ENCODE results near the gene GLG1. TPM values are rescaled to one million over a fixed set of nuclear protein-coding genes. Genes with fewer than 3 reads are reported as not detected.
A peak's percentile ranks its signal among the peaks of the same experiment; 100 is the strongest.

GLG1 gene
- total RNA-seq, 1 experiment from 2014 or later, result 237 TPM

- no peak overlapping the region for H3K4me3 ChIP-seq (replicated peaks in 1 of 2; ENCODE audit: low read depth in 1 of 2, low read length in 2 of 2)
- no peaks in the 10 kb centered on the region for H3K27me3 ChIP-seq (ENCODE audit: insufficient read depth, low read length)
- H3K79me2 ChIP-seq (ENCODE audit: insufficient read depth, low read length), result peaks cover 12% of the 10 kb centered on the region; the same call in 1 of the 2 replicates
- peaks cover 22 to 33% of the 10 kb centered on the region in 2 experiments for H3K36me3 ChIP-seq (ENCODE audit: control insufficient read depth in 1 of 2, insufficient read depth in 2 of 2, low read length in 2 of 2)
- ChIA-PET CTCF (no interaction called here), RAD21 (ENCODE audit: low non-redundant PET in 1 of 2, low total read pairs in 2 of 2, uncharacterized antibody in 2 of 2, unreplicated experiment in 2 of 2) (no interaction called here), POLR2A (no interaction called here)
- no peaks in the 10 kb centered on the region for H4K20me1 ChIP-seq (ENCODE audit: insufficient read depth)
- no peak for ATAC-seq
- H3K9me3 ChIP-seq (ENCODE audit: control insufficient read depth in 1 of 2, insufficient read depth in 1 of 2, low read depth in 1 of 2, low read length in 2 of 2), result no peaks in the 10 kb centered on the region
- no peak overlapping the region for H3K4me2 ChIP-seq (ENCODE audit: low read length)
- peaks cover 0 to 9% of the 10 kb centered on the region in 2 experiments; a peak in 2 of 4 replicates for H3K4me1 ChIP-seq (ENCODE audit: control insufficient read depth in 1 of 2, insufficient read depth in 2 of 2, low read length in 2 of 2)
- TF ChIP-seq ELF1 (IDR thresholded peaks at IDR 0.05; ENCODE audit: borderline replicate concordance, low read depth), result no peak
- no peak for TF ChIP-seq MAX (IDR thresholded peaks at IDR 0.05)
- no peak for TF ChIP-seq SRF (IDR thresholded peaks at IDR 0.05; ENCODE audit: low read depth)
- no peak for TF ChIP-seq POLR2AphosphoS5 (IDR thresholded peaks at IDR 0.05; ENCODE audit: low read depth, low read length)
- no peak for TF ChIP-seq RAD21 (IDR thresholded peaks at IDR 0.05; ENCODE audit: low read depth)
- TF ChIP-seq EZH2phosphoT487 (IDR thresholded peaks at IDR 0.05; ENCODE audit: borderline replicate concordance), result no peak
- TF ChIP-seq SP1 (IDR thresholded peaks at IDR 0.05; ENCODE audit: low read depth), result no peak
- intact Hi-C loops (cut with micrococcal nuclease), result loop anchor here (10.0 kb wide), 1 partner anchor 117 kb away; the partner anchor contains the start of gene GLG1
- BruUV-seq (replicated peaks), result no TSS peak
- no peak overlapping the region for H3K9ac ChIP-seq (ENCODE audit: low read length)
- H3K27ac ChIP-seq (ENCODE audit: low read depth, low read length), result no peak overlapping the region
- H2AFZ ChIP-seq (ENCODE audit: low read depth, low read length, poor library complexity, severe bottlenecking), result no peak overlapping the region
- DNase-seq (ENCODE audit: low read depth, low spot score), result no peak
- H3K9me2 ChIP-seq (ENCODE audit: insufficient read depth), result no peaks in the 10 kb centered on the region
Measured at GRCh38 chr16:74487634-74488495, 119.0 kb downstream of the GLG1 start.

- peak; percentile 12 for DNase-seq (ENCODE audit: low read depth, low spot score)
- Histone ChIP-seq H3K36me3 (ENCODE audit: control insufficient read depth in 1 of 2, insufficient read depth in 2 of 2, low read length in 2 of 2) (peaks cover 18 to 29% of the 10 kb centered on the region in 2 experiments), H3K4me1 (ENCODE audit: control insufficient read depth in 1 of 2, insufficient read depth in 2 of 2, low read length in 2 of 2) (peaks cover 6 to 16% of the 10 kb centered on the region in 2 experiments), H2AFZ (ENCODE audit: low read depth, low read length, poor library complexity, severe bottlenecking) (no peak overlapping the region), H3K9me3 (ENCODE audit: control insufficient read depth in 1 of 2, insufficient read depth in 1 of 2, low read depth in 1 of 2, low read length in 2 of 2) (no peaks in the 10 kb centered on the region), H3K9me2 (ENCODE audit: insufficient read depth) (no peaks in the 10 kb centered on the region), H3K9ac (ENCODE audit: low read length) (no peak overlapping the region), H3K27ac (ENCODE audit: low read depth, low read length) (no peak overlapping the region; the same call in 1 of the 2 replicates), H3K79me2 (ENCODE audit: insufficient read depth, low read length) (peaks cover 12% of the 10 kb centered on the region; the same call in 1 of the 2 replicates), H3K4me3 (replicated peaks in 1 of 2; ENCODE audit: low read depth in 1 of 2, low read length in 2 of 2) (no peak overlapping the region), H3K4me2 (ENCODE audit: low read length) (no peak overlapping the region), H4K20me1 (ENCODE audit: insufficient read depth) (no peaks in the 10 kb centered on the region), H3K27me3 (ENCODE audit: insufficient read depth, low read length) (no peaks in the 10 kb centered on the region)
- intact Hi-C loops (cut with micrococcal nuclease), result loop anchor here (10.0 kb wide), 1 partner anchor 119 kb away; the partner anchor contains the start of gene GLG1
- TF ChIP-seq EZH2 (IDR thresholded peaks at IDR 0.05), result no peak
- no peak for TF ChIP-seq RAD21 (IDR thresholded peaks at IDR 0.05; ENCODE audit: low read depth)
- no peak for TF ChIP-seq POLR2A (IDR thresholded peaks at IDR 0.05; ENCODE audit: borderline replicate concordance, extremely low read depth, insufficient read depth, insufficient read length)
- TF ChIP-seq, protein P1, sequence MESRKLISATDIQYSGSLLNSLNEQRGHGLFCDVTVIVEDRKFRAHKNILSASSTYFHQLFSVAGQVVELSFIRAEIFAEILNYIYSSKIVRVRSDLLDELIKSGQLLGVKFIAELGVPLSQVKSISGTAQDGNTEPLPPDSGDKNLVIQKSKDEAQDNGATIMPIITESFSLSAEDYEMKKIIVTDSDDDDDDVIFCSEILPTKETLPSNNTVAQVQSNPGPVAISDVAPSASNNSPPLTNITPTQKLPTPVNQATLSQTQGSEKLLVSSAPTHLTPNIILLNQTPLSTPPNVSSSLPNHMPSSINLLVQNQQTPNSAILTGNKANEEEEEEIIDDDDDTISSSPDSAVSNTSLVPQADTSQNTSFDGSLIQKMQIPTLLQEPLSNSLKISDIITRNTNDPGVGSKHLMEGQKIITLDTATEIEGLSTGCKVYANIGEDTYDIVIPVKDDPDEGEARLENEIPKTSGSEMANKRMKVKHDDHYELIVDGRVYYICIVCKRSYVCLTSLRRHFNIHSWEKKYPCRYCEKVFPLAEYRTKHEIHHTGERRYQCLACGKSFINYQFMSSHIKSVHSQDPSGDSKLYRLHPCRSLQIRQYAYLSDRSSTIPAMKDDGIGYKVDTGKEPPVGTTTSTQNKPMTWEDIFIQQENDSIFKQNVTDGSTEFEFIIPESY (IDR thresholded peaks at IDR 0.05; ENCODE audit: extremely low read depth, insufficient replicate concordance, low read length), result no peak
- no peak for TF ChIP-seq CBX3 (IDR thresholded peaks at IDR 0.05; ENCODE audit: low read depth)
- no peak for TF ChIP-seq MAX (IDR thresholded peaks at IDR 0.05)
- no peak for TF ChIP-seq SIN3A (IDR thresholded peaks at IDR 0.05; ENCODE audit: low read depth)
- no peak for TF ChIP-seq SRF (IDR thresholded peaks at IDR 0.05; ENCODE audit: low read depth)
- no peak for TF ChIP-seq FOSL1 (IDR thresholded peaks at IDR 0.05; ENCODE audit: low read depth)
- TF ChIP-seq ZFX (IDR thresholded peaks at IDR 0.05), result no peak
- TF ChIP-seq JUND (IDR thresholded peaks at IDR 0.05), result no peak
- TF ChIP-seq EGR1 (IDR thresholded peaks at IDR 0.05; ENCODE audit: low read depth), result no peak
- no peak for TF ChIP-seq POLR2AphosphoS5 (IDR thresholded peaks at IDR 0.05; ENCODE audit: low read depth, low read length)
- TF ChIP-seq YY1 (IDR thresholded peaks at IDR 0.05; ENCODE audit: extremely low read depth, insufficient replicate concordance, low read depth, low read length), result no peak
- POLR2A ChIA-PET, result no interaction called here
- RAD21 ChIA-PET (ENCODE audit: low non-redundant PET in 1 of 2, low total read pairs in 2 of 2, uncharacterized antibody in 2 of 2, unreplicated experiment in 2 of 2), result no interaction called here
- CTCF ChIA-PET, result no interaction called here
- no peak for ATAC-seq
- no TSS peak for BruUV-seq (replicated peaks)
Measured at GRCh38 chr16:74485916-74486315, 121.0 kb downstream of the GLG1 start.
